ENCODE data around the gene TDRD6. TPM values are rescaled to one million over a fixed set of nuclear protein-coding genes. Genes with fewer than 3 reads are reported as not detected.

TDRD6 gene
- total RNA-seq, 4 donors from 2014 or later, result 0.49 to 1.8 (median 0.82) TPM

- Histone ChIP-seq H3K27me3 (no peaks in the 10 kb centered on the region), H3K27ac (peak overlapping the region; percentile 87), H3K9me3 (no peaks in the 10 kb centered on the region), H3K36me3 (no peaks in the 10 kb centered on the region), H3K4me3 (peak overlapping the region; percentile 91), H3K4me1 (peaks cover 25% of the 10 kb centered on the region)
- no peak for DNase-seq (ENCODE audit: low spot score in 2 of 2)
- 28% methylated on average over 10 of the region's 10 CpGs for WGBS
- TF ChIP-seq, protein P1, sequence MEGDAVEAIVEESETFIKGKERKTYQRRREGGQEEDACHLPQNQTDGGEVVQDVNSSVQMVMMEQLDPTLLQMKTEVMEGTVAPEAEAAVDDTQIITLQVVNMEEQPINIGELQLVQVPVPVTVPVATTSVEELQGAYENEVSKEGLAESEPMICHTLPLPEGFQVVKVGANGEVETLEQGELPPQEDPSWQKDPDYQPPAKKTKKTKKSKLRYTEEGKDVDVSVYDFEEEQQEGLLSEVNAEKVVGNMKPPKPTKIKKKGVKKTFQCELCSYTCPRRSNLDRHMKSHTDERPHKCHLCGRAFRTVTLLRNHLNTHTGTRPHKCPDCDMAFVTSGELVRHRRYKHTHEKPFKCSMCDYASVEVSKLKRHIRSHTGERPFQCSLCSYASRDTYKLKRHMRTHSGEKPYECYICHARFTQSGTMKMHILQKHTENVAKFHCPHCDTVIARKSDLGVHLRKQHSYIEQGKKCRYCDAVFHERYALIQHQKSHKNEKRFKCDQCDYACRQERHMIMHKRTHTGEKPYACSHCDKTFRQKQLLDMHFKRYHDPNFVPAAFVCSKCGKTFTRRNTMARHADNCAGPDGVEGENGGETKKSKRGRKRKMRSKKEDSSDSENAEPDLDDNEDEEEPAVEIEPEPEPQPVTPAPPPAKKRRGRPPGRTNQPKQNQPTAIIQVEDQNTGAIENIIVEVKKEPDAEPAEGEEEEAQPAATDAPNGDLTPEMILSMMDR (IDR thresholded peaks at IDR 0.05), result no peak
- no peak for TF ChIP-seq EP300 (IDR thresholded peaks at IDR 0.05)
- no peak for TF ChIP-seq POLR2AphosphoS5 (IDR thresholded peaks at IDR 0.05)
- TF ChIP-seq POLR2A (IDR thresholded peaks at IDR 0.05), result no peak
Measured at GRCh38 chr6:46653439-46654195, 34.1 kb upstream of the TDRD6 start.

DNA sequence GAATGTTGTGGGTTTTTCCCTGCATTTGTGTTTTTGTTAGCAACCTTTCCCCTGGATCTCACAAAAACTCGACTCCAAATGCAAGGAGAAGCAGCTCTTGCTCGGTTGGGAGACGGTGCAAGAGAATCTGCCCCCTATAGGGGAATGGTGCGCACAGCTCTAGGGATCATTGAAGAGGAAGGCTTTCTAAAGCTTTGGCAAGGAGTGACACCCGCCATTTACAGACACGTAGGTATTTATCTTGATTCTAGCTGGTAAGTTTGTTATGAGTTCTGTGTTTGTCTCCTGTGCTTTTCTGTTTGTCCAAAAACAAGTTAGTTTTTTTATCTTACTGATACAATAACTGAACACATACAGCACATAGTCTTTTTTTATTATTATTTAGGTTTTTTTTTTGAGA, 31.9 kb upstream of the TDRD6 start:
- no peaks in the 10 kb centered on the region for H3K9me3 ChIP-seq
- H3K4me1 ChIP-seq, result peaks cover 21% of the 10 kb centered on the region
- H3K36me3 ChIP-seq, result peaks cover 3% of the 10 kb centered on the region
- DNase-seq (ENCODE audit: low spot score in 2 of 2), result no peak
- H3K27me3 ChIP-seq, result no peaks in the 10 kb centered on the region
- TF ChIP-seq POLR2AphosphoS5 (IDR thresholded peaks at IDR 0.05) (no peak), EP300 (IDR thresholded peaks at IDR 0.05) (no peak)
- TF ChIP-seq, protein P1 (IDR thresholded peaks at IDR 0.05), result no peak
- no peak overlapping the region for H3K4me3 ChIP-seq
- no peak overlapping the region for H3K27ac ChIP-seq
- WGBS, result 81% methylated on average over 6 of the region's 6 CpGs

- H3K4me1 ChIP-seq, result peaks cover 11% of the 10 kb centered on the region
- no peak for TF ChIP-seq POLR2AphosphoS5 (IDR thresholded peaks at IDR 0.05)
- no peak for TF ChIP-seq EP300 (IDR thresholded peaks at IDR 0.05)
- TF ChIP-seq POLR2A (IDR thresholded peaks at IDR 0.05), result no peak
- TF ChIP-seq, protein P1 (IDR thresholded peaks at IDR 0.05), result no peak
- H3K36me3 ChIP-seq, result peaks cover 3% of the 10 kb centered on the region
- H3K9me3 ChIP-seq, result no peaks in the 10 kb centered on the region
- H3K27me3 ChIP-seq, result no peaks in the 10 kb centered on the region
- no peak overlapping the region for H3K4me3 ChIP-seq
- H3K27ac ChIP-seq, result no peak overlapping the region
- no peak for DNase-seq (ENCODE audit: low spot score in 2 of 2)
Measured at GRCh38 chr6:46657642-46658041, 30.0 kb upstream of the TDRD6 start.

- no peak overlapping the region for H3K4me3 ChIP-seq
- H3K27me3 ChIP-seq, result no peaks in the 10 kb centered on the region
- no peak for DNase-seq (ENCODE audit: low spot score in 2 of 2)
- H3K27ac ChIP-seq, result no peak overlapping the region
- no peaks in the 10 kb centered on the region for H3K4me1 ChIP-seq
- H3K36me3 ChIP-seq, result peaks cover 3% of the 10 kb centered on the region
- no peaks in the 10 kb centered on the region for H3K9me3 ChIP-seq
- WGBS, result 94% methylated on average over 2 of the region's 2 CpGs
- no peak for TF ChIP-seq EP300 (IDR thresholded peaks at IDR 0.05)
- no peak for TF ChIP-seq POLR2A (IDR thresholded peaks at IDR 0.05)
- TF ChIP-seq, protein P1 (IDR thresholded peaks at IDR 0.05), result no peak
- no peak for TF ChIP-seq POLR2AphosphoS5 (IDR thresholded peaks at IDR 0.05)
Measured at GRCh38 chr6:46661483-46661882, 26.2 kb upstream of the TDRD6 start.

DNA sequence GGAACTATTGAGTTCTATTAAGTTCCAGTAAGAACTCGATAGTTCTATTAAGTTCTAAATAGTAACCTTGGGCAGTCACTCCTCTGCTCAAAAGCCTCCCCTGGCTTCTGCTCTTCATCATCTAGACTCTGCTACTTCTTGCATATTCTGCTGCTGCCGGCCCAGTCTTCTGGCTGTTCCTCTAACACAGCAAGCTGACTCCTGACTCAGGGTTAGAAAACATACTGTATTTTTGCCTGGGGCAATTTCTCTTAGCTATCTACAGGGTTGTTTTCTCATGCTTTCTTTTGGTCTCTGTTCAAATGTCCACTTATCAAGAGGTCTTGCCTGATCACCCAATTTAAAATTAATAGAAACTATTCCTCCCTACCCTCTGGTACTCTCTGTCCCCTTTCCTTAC, 20.3 kb upstream of the TDRD6 start:
- Histone ChIP-seq H3K27ac (no peak overlapping the region), H3K4me3 (no peak overlapping the region), H3K36me3 (peaks cover 25% of the 10 kb centered on the region), H3K27me3 (no peaks in the 10 kb centered on the region), H3K9me3 (no peaks in the 10 kb centered on the region), H3K4me1 (no peaks in the 10 kb centered on the region)
- no peak for DNase-seq (ENCODE audit: low spot score in 2 of 2)
- TF ChIP-seq, protein P1 (IDR thresholded peaks at IDR 0.05), result no peak
- TF ChIP-seq POLR2A (IDR thresholded peaks at IDR 0.05) (no peak), POLR2AphosphoS5 (IDR thresholded peaks at IDR 0.05) (no peak), EP300 (IDR thresholded peaks at IDR 0.05) (no peak)
- WGBS, result 90% methylated on average over 2 of the region's 2 CpGs

All from suprapubic skin (tissue), 4 donors.